SKM-1 treated with dmso at 0.1 percent for 144 hours (cell line): ENCODE measurements around the gene WDR43.
"Not testable (repeated sequence)": the region's sequence is repeated elsewhere in the genome, so short reads cannot be mapped to it uniquely, and the experiment has no call there.

Experiments used
- DNase-seq: peaks from one replicate; lab custom pipeline; 2025; ENCODE audit not compliant: unreplicated experiment; lab: John Stamatoyannopoulos, UW

Gene WDR43

GRCh38 chr2:28962505-28962904 is 68.0 kb downstream of the WDR43 start:
- no peak for DNase-seq

GRCh38 chr2:28970464-28971160 is 76.1 kb downstream of the WDR43 start:
- DNase-seq = no peak

DNA sequence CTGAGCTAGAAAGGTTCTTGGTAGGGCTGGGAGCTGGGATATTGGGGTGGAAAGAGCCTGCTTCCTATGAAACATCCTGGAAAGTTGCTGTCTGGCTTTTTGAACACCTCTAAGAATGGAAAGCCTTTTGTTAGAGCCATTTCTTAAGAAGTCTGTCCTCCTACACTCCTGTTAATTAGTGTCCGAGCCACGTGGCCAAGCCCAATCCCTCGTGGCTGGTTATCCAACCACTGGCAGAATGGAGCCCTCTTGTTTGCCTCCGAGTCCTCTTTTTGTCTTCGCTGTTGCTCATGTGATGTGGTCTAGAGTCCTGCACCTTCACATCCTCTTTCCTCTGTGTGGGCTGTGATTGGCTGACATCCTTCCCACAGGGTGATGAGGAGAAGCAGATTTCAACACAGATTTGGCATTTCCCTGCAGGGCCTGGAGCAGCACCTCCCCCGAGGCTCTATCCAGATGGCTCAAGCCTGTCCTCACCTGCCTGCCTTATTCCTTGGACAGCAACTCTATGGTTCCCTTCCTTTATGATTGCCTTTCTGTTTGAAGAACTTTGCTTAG is 78.4 kb downstream of the WDR43 start:
- DNase-seq = peak; percentile 52

- no peak for DNase-seq
These were observed 79.8 kb downstream of the WDR43 start for GRCh38 chr2:28974252-28974651.

DNA sequence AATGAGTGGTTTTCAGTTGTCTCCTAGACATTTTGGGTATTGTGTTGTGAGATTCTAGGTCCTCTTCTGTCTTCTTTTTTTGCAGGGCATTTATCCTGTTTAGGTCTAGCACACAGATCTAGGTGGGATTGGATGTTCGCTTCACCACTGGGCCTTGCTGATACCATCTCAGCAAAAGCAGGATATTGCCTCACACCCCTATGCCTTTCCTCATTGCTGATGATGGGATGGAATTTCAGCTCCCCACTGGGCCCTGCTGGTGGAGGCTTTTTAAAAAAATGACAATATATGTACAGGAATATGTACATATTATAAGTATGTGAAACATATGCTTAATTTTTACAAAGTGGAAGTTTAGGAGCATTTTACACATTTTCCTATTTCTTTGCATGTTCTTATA is 81.2 kb downstream of the WDR43 start:
- no peak for DNase-seq

GRCh38 chr2:28976584-28976983 is 82.1 kb downstream of the WDR43 start:
- no peak for DNase-seq

DNA sequence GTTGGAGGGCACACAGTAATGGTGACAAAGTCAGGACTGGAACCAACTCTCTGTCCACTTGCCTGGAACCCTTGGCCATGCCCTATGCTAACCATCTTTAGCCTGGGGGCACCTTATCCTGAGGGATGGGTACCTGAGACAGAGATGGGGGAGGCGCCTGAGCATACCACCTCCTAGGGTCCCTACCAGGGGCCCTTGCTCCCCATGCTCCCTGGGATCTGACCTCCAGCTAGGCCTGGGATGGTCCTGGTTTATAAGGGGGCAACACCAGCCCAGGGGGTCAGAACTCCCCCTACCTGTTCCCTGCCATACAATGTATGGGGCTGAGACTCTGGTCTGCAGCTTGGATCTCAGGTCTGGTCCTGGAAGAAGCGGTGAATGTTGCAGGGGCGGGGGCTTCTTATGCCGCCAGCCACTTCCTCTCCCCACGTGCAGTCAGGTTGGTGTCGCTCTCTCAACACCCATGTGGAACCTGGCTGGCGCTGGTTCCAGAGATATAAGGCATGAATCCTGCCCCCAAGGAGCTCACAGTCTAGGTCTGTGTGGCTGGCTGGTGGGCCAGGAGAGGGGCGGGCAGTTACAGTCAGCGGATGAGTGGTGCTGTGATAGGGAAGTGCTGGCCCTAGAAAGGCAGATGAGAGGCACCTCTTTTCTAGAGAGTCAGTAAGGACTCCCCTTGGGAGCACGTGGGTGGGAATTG is 82.9 kb downstream of the WDR43 start:
- no peak for DNase-seq

DNA sequence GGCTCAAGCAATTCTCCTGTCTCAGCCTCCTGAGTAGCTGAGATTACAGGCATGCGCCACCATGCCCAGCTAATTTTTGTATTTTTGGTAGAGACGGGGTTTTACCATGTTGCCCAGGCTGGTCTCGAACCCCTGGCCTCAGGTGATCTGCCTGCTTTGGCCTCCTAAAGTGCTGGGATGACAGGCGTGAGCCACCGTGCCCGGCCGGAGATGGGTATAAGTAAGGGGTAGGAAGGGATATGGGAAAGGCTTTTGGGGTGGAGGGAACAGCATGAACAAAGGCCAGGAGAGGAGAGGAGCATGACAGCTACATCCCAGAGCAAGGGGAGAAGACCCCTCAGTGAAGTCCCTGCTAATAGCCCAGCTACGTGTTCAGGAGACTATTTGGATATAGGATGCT is 83.5 kb downstream of the WDR43 start:
- not testable (repeated sequence) for DNase-seq

DNA sequence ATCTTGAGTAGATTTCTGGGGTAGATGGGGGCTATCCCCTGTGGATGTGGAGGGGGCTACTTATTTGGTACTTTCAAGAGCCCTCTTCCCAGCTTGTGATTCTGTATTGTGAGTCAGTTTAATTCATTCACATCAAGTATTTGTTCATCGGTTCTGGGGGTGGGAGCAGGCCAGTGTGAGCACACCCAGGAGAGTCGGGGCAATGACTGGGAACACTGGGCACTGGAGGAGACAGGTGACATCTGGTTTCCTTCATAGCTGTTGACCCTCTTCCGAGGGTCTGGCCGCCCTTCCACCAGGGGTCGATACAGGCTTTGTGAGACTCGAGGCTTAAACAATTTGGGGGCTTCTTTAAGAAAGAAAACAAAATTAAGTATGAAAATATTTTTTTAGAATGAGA is 84.1 kb downstream of the WDR43 start:
- no peak for DNase-seq

- no peak for DNase-seq
These were observed 84.6 kb downstream of the WDR43 start for GRCh38 chr2:28979041-28979440.

DNA sequence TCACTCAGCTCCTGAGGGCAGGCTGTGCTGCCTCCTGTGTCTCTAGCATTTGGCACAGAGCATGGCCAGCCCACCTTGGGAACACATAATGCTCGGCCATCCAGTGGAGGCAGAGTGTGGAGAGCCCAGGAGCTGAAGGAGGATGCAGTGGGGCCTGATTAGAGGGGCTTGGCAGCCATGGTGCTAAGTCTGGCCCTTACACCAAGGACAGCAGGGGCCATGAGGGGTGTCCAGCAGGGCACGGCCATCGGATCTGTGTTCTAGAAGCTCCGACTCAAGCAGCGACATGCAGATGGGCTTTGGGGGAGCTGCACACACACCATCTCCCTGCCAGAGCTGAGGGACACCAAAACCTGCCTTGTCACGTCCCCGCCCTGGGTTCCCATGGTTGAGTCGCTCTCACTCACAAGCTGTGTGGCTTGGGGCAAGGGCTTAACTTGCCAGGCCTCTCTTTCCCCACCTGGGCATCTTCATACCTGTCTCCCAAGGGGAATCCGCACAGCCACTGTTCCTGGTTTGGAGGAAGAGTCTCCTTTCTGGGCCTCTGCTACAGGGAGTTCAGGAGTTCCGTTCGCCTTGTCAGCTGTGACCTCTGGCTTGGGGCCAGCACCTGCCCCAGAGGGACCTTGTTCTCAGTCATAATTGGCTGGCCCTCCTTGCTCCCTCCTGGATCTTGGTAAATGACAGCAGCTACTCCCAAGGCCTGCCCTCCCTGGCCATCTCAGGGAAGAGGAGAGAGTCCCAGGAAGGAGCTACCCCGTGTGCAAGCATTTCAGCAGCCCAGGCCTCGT is 85.3 kb downstream of the WDR43 start:
- DNase-seq = no peak

DNA sequence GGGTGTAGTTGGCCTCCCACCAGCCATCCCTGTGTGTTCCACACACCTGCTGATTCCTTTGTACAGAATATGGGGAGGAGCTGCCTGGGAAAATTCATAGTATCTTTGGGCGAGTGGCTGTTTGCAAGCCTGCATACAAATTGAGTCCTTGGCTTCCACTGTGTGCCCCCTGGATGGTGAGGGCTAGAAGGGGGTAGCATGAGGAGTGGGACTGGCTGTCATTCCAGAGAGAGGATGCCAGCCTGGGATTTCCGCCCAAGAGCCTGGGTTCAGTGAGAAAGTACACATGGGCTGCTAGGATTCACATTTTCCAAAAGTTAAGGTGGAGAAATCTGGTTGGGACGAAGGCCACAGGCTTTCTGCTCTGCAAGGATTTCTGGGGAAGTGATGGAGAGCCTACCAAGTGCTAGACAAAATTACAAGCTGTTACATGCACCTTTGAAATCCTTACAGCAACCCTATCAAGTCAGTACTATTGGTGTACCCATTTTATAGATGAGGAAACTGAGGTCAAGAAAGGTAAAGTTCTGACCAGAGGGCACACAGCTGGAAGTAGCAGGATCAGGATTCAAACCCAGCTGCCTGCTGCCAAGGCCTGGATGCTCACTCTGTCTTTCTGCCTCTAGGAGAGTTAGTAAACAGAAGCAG is 86.0 kb downstream of the WDR43 start:
- no peak for DNase-seq

DNA sequence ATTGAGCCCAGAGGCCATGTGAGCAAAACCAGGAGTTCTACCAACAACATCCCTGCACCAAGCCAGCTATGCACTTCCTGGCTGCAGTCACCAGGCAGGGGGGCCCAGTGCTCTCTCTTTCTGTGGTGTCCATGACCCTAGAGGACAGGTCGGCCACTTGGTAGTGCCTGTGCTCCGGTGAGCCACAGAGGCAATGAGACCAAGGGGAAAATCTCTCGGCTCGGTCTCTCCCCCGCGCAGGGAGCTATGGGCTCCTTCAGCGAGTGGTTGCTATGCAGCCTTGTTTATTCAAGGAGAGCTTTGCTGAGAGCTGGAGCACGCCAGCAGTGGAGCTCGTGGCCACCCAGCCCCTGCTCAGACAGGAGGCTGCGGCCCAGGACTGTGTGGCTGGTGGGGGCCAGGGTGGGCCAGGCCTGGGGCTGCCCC is 86.6 kb downstream of the WDR43 start, which contains the start of gene TOGARAM2:
Gene TOGARAM2 (plus strand): TSS at position 283 of the 426 bp plus-strand sequence. CDS start 13,537 bp downstream, outside the sequence.
- DNase-seq = no peak

DNA sequence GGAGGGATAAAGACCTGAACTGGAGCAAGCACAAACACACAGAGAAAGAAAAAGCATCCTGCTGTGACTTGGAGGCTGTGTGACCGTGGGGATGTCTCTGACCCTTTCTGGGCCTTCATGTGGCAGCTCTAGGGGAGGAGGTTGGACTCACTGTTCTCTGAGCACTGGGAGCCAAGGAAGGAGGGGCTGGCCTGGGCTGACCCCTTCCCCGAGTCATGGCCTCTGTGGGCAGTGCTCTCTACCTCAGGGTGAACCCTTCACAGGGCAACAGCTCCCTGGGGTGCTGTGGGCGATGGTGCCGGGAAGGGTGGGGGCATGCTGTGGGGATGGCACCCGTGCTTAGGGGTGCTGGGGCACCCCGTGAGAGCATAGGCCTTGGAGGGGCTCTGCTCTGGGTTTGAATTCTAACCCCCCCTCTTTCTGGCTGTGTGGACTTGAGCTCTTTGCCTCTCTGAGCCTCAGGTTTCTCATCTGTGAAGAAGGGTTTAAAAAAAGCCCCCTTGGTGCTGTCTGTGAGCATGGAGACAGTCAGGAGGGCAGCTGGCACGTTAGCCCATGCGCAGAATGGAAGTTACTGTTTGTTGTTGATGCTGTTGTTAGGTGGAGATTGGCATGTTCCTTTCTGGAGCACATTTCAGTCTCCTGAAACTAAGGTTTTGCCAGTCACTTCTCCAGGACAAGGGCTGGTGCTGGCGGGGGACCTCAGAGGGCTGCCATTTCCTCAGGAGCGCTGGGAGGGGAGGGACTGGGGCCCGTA is 87.3 kb downstream of the WDR43 start:
- DNase-seq = no peak

DNA sequence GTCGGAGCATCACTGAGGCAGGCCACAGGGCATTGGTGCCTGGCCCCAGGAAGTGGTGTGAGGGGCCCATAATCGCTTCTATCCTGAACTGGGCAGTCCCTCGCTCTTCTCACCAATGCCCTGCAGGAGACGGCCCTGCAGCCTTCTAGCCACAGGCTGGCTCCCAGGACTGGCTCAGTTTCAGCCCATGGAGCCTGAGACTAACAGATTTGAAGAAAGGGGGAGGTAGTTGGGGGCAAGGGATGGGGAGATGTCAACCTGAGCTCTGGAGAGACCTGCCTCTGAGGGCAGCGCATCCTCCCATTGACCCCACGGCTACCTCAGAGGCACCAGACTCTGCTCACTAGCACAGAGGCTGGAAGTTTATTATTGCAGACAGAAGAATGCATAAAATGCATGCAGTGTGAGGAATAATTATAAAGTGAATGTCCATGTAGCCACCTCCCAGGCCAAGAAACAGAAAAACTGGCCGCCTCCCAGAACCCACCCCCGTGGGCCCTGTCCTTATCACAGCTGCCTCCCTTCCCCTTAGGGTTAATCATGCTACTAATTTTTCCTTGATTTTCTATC is 88.0 kb downstream of the WDR43 start:
- no peak for DNase-seq

GRCh38 chr2:28986429-28986828 is 92.0 kb downstream of the WDR43 start:
- DNase-seq = no peak

- no peak for DNase-seq
These were observed 95.5 kb downstream of the WDR43 start for GRCh38 chr2:28989973-28990372.

GRCh38 chr2:28990445-28990844 is 96.0 kb downstream of the WDR43 start:
- DNase-seq = no peak

- DNase-seq = no peak
These were observed 96.6 kb downstream of the WDR43 start for GRCh38 chr2:28991021-28991420.

GRCh38 chr2:28991460-28991859 is 97.0 kb downstream of the WDR43 start:
- DNase-seq = no peak
